NCI-H510A (cell line): ENCODE measurements around the gene SURF1.
"Not testable (repeated sequence)": the region's sequence is repeated elsewhere in the genome, so short reads cannot be mapped to it uniquely, and the experiment has no call there.

Experiments used
- DNase-seq: peaks from one replicate; lab custom pipeline; 2025; lab: John Stamatoyannopoulos, UW

Gene SURF1, protein sequence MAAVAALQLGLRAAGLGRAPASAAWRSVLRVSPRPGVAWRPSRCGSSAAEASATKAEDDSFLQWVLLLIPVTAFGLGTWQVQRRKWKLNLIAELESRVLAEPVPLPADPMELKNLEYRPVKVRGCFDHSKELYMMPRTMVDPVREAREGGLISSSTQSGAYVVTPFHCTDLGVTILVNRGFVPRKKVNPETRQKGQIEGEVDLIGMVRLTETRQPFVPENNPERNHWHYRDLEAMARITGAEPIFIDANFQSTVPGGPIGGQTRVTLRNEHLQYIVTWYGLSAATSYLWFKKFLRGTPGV

DNA sequence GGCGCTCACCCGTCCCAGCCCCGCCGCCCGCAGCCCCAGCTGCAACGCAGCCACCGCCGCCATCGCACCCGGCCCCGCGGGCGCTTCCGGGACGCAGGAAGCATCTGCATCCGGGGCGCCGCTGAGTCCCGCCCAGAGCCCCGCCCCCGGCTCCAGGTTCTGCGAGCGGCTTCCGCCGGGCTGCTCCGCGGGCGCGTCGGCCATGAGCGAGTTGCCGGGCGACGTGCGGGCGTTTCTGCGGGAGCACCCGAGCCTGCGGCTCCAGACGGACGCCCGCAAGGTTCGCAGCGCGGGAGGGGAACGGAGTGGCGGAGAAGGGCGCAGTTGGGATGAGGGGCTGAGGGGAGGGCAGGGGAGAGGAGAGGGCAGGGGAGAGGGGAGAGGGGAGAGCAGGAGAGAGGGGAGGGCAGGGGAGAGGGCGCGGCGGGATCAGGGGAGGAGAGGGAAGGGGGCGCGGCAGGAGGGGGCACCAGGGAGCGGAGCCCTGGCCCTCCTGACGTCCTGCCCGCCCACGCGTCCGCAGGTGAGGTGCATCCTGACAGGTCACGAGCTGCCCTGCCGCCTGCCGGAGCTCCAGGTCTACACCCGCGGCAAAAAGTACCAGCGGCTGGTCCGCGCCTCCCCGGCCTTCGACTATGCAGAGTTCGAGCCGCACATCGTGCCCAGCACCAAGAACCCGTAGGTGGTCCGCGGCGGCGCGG, at the start of gene SURF1, which contains the start of gene SURF2:
SURF1 (minus strand) TSS at position 97 of the 701 bp plus-strand sequence; CDS start at position 63, 34 bp downstream.
SURF2 (plus strand) TSS at position 160 of the 701 bp plus-strand sequence; CDS start at position 203, 43 bp downstream.
- DNase-seq: peak; percentile 73

DNA sequence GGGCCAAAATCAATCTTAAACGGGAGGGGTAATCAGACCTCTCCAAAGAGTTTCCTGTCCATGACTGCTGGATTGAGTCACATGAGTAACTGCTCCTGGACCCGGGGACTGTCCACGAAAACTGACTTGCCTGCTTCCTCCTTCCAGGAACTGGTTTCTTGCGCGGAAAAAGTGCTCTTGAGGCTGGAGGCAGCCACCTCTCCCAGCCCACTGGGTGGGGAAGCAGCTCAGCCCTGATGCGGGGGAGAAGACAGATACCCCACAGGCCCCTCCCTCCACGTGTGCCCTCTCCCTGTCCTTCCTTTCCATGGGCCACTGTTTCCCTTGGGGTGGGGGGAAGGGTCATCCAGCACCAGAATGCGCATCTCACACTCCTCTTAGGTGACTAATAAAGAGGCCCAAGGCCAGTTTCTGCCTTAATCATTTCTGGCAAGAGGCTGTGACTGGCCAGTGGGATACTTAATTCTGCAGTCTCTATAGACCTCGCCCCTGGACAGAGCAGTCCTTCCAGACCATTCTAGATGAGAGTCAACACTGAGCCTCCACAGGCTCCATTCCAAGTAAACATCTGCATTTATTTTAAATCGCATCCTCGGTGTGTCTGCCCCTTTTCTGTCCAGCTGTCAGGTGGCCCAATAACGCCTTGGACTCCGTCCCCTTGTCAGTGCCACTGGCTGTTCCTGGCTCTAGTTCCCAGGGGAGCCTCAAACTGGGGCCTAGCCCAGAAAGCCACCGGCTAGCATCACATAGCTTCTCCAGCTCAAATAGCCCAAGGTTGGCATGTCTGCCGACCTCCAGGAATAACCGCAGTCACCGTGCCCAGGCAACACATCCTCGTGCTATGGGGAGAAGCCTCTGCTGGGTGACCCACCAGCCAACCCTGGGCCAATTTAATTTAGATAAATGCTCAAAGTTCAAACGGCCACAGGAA, 49.5 kb upstream of the SURF1 start:
- DNase-seq: no peak

DNA sequence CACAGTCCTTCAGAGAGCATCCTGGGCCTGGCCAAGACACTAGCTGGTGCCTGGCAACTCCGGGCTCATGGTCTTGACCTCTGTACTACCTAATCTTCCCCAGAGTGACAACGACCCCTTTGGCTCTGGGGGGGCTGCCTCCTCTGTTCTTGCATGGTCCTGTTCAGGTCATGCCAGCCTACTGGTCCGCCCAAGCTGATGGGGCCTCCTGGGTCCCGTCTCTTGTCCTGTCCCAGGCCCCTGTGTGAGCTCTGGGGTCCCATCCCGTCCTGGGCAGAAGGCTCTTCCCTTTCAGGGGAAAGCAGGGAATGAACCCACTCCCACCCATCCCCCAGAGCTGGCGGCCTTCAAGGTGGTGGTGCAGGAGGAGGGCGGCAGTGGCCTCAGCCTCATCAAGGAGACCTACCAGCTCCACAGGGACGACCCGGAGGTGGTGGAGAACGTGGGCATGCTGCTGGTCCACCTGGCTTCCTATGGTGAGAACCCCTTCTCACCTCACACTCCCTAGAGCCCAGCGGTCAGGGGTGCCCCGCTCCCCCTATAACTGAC, 48.2 kb upstream of the SURF1 start:
- no peak for DNase-seq

DNA sequence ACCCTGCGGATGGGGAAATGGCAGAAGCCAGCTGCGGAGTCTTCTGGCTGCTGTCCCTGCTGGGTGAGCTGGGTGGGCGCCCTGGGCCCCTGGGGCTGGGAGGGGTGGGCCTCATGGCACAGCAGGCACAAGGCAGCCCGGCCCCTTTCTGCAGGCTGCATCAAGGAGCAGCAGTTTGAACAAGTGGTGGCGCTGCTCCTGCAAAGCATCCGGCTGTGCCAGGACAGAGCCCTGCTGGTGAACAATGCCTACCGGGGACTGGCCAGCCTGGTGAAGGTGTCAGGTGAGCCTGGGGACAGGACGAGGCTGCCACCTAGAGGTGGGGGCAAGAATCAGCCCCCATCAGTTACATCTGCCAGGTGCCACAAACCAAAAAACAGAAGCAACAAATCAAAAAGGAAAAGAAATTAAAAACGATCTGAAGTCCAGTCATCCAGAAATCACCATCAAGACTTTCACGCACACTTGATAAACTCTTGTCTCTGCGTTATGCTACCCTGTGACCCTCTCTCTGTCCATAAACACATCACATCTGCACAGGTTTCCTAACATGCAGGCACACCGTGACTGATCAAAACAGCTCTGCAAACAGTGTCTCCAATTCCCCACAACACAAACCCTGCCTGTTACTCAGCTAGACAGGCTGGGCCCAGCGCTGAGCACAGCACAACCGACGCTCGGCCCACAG, 47.6 kb upstream of the SURF1 start:
- DNase-seq: no peak

DNA sequence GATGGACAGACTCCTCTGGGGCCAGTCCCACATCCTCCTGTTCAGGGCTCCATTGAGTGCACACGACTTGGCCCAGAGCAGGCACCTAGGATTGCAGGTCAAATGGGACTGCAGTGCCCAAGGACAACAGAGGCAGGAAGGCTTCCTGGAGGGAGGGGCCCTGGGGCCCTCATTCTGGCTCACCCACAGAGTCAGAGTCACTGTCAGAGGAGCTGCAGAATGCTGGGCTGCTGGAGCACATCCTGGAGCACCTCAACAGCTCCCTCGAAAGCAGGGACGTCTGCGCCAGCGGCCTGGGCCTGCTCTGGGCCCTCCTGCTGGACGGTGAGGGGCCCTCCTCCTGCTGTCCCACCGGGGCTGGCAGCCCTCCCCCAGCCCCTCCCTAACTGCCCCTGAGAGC, 46.4 kb upstream of the SURF1 start:
- DNase-seq: no peak

DNA sequence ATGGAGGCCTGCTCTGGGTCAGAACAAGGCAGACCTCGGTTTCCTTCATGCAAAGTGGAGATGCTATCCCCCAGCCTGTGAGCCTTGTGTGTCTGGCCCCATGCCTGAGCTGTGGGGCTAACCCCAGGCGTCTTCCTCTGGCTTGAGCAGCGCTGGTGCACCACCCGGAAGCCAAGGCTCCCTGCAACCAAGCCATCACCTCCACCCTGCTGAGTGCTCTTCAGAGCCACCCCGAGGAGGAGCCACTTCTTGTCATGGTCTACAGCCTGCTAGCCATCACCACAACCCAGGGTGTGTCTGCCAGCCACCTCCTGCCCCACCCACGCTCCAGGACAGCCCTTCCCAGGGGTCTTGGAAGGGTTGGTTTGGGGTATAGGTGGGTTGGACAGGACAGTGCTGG, 45.3 kb upstream of the SURF1 start:
- DNase-seq: no peak

DNA sequence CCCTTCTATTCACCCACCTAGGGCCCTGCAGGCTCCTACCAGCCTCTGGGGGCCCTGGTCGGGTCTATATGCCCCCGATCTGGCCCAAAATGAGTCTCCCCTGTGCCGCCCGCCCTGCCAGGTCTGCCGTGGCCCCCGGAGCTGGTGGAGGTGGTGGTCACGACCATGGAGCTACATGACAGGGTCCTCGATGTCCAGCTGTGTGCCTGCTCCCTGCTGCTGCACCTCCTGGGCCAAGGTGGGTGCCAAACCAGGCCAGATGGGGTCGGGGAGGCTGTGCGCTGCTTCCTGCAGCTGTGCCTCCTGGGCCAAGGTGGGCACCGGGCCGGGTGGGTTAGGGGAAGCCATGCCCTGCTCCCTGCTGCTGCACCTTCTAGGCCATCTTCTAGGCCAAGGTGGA, 44.0 kb upstream of the SURF1 start:
- no peak for DNase-seq

DNA sequence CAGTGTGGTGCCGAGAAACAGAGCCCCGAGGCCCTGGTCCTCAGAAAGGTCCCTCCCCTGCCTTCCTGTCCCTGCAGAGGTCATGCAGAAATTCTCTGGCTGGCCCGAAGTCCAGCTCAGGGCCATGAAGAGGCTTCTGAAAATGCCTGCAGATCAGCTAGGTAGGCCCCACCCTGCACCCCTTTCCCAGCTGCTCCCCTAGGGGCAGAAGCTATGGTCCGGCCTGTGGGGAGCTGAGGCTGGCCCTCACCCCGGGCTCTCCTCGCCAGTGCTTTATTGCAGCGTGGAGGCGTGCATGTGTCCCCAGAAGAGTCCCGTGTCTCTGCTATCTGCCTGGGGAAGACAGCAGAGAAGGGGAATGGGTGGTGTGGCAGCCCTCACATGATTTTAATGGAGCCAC, 41.6 kb upstream of the SURF1 start:
- DNase-seq: no peak

DNA sequence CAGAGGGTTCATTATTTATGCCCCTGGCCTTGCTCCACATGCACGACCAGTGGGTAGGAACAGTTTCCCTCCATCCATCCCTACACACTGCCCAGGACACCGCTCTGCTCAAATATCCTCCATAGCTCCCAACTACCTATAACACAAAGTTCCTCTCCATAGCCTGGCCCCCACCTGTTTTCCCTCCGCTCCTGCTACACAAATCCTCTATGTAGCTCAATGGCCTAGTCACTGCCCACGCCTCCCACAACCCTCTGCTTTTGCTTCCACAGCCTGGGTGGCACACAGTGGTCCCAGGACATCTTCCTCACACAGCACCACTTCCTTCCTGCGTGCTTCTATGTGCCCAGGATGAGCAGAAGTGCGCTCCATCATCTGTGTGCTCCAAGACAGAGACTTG, 41.1 kb upstream of the SURF1 start:
- no peak for DNase-seq

DNA sequence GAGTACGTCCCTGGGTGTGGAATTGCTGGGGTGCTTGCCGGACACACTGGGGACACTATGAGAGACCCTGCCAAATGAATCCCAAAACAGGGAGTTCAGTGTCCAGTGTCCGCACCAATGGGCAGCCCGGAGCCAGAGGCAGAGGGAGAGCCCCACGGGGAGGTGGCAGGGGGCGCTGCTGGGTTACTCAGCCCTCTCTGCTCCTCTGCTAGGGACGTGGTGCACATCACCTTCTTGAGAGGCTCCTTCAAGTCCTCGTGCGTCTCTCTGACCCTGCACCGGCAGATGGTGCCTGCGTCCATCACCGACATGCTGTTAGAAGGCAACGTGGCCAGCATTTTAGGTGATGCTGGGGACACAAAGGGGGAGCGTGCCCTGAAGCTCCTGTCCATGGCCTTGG, 40.7 kb upstream of the SURF1 start:
- no peak for DNase-seq

DNA sequence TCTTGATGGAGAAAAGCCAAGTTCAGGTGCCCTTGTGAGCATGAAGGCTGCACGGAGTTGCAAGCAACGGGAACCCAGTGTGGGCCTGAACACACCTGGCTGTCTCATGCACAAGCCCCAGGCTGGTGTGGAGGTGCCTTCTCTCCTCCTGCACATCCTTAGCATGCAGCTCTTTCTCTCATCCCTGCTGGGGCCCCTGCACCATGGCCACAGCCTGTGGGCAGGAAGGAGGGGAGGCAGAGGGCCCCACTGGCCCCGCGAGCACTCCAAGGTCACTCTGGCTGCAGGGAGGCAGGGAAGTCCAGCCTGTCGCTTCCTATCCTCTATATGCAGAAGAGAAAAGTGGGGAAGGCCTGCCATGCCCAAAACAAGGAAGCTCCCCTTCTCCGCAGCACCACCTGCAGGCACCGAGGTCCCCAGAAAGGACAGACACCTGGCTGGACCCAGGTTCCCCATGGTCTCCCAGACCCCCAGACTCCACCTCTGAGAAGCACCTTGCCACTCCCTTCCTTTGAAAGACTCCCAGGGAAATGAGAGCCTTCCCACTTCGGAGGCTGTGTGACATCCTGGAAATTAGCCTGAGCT, 38.5 kb upstream of the SURF1 start:
- DNase-seq: no peak

DNA sequence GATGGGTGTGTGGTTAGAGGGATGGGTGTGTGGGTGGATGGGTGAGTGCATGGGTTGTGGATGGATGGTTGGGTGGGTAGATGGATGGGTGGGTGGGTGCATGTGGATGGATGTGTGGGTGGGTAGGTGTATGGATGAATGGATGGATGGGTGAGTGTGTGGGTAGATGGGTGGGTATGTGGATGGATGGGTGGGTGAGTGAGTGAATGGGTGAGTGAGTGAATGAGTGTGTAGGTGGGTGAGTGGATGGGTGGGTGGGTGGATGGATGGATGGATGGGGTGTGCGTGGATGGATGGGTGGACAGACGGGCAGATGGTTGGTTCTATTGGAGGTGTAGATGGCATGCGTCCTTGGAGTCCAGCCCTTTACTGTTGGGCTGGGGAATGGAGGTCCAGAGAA, 37.1 kb upstream of the SURF1 start:
- DNase-seq: no peak

DNA sequence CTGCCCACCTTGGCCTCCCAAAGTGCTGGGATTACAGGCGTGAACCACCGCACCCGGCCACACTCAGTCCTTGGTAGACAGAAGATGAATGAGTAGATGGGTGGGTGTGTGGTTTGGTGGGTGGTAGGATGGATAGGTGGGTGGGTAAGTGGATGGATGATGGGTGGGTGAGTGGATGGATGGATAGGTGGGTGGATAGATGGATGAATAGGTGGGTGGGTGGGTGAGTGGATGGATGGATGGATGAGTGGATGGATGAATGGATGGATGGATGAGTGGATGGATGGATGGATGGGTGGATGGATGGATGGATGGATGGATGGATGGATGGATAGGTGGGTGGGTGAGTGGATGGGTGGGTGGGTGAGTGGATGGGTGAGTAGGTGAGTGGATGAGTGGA, 36.0 kb upstream of the SURF1 start:
- DNase-seq: not testable (repeated sequence)

DNA sequence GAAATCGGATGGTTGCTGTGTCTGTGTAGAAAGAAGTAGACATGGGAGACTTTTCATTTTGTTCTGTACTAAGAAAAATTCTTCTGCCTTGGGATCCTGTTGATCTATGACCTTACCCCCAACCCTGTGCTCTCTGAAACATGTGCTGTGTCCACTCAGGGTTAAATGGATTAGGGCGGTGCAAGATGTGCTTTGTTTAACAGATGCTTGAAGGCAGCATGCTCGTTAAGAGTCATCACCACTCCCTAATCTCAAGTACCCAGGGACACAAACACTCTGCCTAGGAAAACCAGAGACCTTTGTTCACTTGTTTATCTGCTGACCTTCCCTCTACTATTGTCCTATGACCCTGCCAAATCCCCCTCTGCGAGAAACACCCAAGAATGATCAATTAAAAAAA, 35.2 kb upstream of the SURF1 start:
- not testable (repeated sequence) for DNase-seq

DNA sequence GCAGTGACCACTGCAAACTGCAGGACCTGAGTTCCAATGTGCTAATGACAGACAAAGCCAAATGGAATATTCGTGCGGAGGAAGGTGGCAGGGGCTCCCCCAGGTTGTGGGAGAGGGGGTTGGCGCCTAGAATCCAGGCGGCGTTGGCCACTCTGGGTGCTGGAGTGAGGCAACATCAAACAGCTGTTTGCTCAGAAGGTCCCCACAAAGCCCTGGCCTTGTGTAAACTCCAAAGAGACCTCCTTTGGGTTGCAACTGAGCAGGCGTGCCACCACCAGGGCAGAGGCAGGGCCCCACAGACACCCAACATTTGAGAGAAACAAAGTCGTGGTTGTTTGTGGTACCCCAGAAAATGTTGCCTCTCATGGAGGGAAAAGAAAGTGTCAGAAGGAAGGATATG, 34.4 kb upstream of the SURF1 start:
- DNase-seq: no peak

DNA sequence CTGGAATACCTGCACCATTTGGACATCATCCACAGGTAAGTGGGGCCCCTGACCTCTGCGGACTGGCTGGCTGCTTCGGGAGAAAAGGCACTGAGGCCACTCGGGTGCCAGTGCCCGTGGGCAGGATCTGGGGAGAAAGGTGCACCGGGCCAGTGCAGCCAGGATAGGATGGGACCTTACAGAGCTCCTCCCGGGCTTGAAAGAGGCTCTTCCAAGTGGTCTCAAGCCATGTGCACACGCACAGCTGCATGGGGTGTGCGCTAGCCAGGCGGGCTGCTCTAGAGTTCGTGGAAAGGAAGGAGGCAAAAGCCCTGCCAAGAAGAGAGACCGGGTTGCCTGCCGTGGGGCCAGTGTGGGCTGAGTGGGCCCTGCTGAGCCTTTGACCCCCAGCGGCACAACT, 33.3 kb upstream of the SURF1 start:
- DNase-seq: no peak

DNA sequence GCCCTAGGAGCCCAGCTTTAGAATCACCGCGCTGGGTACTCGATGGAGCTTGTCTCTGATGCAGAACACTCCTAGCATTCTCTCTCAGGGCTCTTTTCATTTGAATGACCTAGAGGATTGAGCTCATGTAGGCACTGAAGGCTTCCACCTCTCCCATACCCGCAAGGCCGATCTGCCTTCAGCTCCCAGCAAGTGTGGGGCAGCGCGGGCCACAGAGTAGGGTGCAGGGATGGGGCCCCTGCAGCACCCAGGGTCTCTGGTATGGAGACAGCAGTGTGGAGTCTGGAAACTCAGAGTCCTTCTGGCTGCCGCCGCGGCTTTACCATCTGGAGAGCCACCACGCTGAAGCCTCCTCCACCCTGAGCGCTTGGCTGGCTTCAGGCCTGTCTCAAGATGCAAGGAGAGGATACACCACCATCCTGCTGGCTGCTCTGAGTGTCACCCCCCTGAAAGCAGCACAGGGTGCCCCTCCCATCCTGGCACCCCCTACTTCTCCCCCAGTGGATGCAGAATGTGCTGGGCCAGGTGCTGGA, 32.8 kb upstream of the SURF1 start:
- no peak for DNase-seq

DNA sequence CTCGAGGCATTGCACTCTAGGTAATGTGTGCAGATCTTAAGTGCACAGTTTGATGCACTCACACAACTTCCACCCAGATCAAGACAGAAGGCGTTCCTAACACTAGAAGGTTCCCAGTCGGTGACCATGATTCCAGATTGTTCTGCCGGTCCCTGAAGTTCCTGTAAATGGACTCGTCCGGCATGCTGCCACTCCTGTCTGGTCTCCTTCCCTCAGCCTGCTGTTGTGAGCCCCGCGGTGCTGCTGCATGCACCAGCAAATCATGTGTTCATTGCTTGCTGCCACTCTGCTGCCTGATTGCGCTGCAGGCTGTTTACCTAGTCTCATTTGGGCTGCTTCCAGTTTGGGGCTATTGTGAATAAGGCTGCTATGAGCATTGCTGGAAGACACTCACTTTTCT, 31.4 kb upstream of the SURF1 start:
- DNase-seq: no peak

DNA sequence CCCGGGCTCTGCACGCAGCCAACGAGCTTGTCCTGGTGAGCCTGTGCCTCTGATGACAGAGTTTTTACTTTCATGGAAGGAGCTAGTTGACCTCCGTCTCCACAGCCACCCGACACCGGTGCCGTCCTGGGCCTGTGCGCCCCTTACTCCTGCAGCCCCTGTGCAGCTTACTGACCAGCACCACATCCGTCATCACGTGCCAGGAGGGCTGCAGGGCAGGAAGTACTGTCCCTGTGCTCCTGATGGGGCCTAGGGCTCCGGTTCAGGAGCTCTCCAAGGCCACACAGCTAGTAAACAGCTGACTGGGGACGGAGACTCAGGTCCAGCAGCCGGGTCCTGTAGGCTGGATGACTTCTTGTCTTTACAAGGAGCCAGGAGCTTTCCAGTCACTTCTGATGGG, 30.1 kb upstream of the SURF1 start:
- no peak for DNase-seq

DNA sequence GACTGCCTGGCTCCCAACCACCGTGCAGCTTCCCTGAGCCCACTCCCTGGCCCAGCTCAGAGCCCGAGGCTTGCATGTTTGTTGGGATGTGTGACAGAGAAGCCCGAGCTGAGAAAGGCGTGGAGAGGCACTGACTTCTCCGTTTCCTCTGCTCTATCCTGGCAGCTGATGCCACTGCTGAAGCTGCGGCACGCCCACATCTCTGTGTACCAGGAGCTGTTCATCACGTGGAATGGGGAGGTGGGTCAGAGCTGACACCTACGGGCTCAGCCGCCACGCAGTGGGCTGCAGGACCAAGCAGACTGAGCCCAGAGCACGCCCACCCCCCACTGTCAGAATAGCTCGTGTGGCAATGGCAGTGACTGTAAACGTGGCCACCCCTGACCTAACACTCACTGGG, 29.2 kb upstream of the SURF1 start:
- no peak for DNase-seq

DNA sequence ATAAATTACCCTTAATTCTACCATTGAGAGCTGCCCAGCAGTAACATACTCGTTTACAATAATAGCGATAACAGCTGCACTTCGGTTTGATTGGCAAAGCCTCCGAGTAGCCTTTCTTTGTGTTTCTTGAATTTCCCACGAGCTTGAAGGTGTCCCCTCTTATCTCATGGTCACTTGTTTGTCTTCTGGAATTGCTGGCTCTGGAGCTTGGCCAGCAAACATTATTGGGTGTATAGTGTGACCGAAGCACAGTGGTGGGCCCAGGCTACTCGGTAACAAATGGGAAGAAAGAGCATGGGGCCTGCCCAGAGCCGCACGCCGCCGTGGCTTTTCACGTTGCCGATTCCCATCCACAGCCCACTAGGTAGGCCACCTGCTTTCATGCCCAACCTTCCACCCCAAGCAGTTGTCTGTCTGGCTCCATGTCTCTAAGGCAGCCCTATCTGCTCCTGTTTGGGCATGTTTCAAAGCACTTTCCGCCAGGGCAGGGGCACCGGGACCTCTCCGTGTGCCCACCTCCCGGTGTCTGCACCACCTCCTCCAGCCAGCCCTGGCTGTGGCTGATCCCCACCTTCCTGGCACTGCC, 28.5 kb upstream of the SURF1 start:
- DNase-seq: no peak
